ENCODE data around the gene RNF5.

DNA sequence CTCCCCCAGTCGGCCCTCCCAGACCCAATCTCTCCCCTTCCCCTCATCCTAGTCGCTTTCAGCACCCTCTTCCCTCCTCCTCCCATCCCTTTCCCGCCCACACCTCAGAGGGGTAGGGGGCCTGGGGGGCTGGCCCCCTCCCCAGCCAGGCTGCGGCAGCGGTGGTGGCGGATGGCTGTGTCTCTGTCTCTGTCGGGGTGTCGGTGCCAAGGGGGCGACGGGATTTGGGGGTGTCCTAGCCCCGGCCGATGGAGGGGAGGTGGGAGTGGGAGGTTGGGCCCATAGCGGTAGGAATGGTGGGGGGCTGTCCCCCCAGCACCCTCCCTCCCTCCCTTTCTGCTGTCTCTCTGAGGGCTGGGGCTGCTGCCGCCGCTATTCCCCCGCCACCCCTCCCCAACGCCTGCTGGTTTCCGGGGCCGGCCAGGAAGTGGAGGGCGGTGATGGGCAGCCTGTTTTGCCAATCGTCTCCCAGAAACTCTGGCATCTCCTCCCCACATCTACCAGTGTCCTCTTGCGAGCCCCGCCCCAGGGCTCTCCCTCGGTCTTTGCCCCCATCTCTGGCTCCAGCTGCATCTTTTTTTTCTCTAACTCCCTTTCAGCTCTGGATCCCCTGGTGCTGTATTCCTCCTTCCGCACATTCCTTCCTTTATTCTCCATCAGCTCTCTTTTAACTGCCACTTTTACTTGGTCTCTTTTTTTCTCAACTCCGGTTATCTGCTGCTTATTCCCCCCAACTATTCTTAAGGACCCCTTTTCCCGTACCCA is 2.3 kb upstream of the RNF5 start, which contains the start of gene AGPAT1:
- TF ChIP-seq, protein P1, sequence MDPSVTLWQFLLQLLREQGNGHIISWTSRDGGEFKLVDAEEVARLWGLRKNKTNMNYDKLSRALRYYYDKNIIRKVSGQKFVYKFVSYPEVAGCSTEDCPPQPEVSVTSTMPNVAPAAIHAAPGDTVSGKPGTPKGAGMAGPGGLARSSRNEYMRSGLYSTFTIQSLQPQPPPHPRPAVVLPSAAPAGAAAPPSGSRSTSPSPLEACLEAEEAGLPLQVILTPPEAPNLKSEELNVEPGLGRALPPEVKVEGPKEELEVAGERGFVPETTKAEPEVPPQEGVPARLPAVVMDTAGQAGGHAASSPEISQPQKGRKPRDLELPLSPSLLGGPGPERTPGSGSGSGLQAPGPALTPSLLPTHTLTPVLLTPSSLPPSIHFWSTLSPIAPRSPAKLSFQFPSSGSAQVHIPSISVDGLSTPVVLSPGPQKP (CRISPR knock-in tag; IDR thresholded peaks at IDR 0.05) = no peak
- TF ChIP-seq ARNT (IDR thresholded peaks at IDR 0.05) (peak; percentile 45 to 84; a peak in 2 of 4 replicates), PTRF (tag; IDR thresholded peaks at IDR 0.05) (no peak), SIN3A (IDR thresholded peaks at IDR 0.05; ENCODE audit: borderline replicate concordance in 2 of 2, control insufficient read depth in 1 of 2, low read depth in 2 of 2, low read length in 2 of 2) (no peak; a peak in 1 of 4 replicates), CBFB (CRISPR knock-in tag; IDR thresholded peaks at IDR 0.05) (no peak), TAF1 (IDR thresholded peaks at IDR 0.05; ENCODE audit: control insufficient read depth, extremely low read depth, insufficient read depth, low read length, severe bottlenecking) (peak; percentile 54), ZBTB7A (IDR thresholded peaks at IDR 0.05; ENCODE audit: borderline replicate concordance, control insufficient read depth, low read depth, low read length) (peak; percentile 97)
- TF ChIP-seq, protein P2, sequence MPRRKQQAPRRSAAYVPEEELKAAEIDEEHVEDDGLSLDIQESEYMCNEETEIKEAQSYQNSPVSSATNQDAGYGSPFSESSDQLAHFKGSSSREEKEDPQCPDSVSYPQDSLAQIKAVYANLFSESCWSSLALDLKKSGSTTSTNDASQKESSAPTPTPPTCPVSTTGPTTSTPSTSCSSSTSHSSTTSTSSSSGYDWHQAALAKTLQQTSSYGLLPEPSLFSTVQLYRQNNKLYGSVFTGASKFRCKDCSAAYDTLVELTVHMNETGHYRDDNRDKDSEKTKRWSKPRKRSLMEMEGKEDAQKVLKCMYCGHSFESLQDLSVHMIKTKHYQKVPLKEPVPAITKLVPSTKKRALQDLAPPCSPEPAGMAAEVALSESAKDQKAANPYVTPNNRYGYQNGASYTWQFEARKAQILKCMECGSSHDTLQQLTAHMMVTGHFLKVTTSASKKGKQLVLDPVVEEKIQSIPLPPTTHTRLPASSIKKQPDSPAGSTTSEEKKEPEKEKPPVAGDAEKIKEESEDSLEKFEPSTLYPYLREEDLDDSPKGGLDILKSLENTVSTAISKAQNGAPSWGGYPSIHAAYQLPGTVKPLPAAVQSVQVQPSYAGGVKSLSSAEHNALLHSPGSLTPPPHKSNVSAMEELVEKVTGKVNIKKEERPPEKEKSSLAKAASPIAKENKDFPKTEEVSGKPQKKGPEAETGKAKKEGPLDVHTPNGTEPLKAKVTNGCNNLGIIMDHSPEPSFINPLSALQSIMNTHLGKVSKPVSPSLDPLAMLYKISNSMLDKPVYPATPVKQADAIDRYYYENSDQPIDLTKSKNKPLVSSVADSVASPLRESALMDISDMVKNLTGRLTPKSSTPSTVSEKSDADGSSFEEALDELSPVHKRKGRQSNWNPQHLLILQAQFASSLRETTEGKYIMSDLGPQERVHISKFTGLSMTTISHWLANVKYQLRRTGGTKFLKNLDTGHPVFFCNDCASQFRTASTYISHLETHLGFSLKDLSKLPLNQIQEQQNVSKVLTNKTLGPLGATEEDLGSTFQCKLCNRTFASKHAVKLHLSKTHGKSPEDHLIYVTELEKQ (CRISPR knock-in tag; IDR thresholded peaks at IDR 0.05) = no peak
- TF ChIP-seq, protein P3, sequence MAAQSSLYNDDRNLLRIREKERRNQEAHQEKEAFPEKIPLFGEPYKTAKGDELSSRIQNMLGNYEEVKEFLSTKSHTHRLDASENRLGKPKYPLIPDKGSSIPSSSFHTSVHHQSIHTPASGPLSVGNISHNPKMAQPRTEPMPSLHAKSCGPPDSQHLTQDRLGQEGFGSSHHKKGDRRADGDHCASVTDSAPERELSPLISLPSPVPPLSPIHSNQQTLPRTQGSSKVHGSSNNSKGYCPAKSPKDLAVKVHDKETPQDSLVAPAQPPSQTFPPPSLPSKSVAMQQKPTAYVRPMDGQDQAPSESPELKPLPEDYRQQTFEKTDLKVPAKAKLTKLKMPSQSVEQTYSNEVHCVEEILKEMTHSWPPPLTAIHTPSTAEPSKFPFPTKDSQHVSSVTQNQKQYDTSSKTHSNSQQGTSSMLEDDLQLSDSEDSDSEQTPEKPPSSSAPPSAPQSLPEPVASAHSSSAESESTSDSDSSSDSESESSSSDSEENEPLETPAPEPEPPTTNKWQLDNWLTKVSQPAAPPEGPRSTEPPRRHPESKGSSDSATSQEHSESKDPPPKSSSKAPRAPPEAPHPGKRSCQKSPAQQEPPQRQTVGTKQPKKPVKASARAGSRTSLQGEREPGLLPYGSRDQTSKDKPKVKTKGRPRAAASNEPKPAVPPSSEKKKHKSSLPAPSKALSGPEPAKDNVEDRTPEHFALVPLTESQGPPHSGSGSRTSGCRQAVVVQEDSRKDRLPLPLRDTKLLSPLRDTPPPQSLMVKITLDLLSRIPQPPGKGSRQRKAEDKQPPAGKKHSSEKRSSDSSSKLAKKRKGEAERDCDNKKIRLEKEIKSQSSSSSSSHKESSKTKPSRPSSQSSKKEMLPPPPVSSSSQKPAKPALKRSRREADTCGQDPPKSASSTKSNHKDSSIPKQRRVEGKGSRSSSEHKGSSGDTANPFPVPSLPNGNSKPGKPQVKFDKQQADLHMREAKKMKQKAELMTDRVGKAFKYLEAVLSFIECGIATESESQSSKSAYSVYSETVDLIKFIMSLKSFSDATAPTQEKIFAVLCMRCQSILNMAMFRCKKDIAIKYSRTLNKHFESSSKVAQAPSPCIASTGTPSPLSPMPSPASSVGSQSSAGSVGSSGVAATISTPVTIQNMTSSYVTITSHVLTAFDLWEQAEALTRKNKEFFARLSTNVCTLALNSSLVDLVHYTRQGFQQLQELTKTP (IDR thresholded peaks at IDR 0.05; ENCODE audit: low read depth in 1 of 2, partially characterized antibody in 2 of 2) = peak; percentile 41 to 55
- TF ChIP-seq, protein P4, sequence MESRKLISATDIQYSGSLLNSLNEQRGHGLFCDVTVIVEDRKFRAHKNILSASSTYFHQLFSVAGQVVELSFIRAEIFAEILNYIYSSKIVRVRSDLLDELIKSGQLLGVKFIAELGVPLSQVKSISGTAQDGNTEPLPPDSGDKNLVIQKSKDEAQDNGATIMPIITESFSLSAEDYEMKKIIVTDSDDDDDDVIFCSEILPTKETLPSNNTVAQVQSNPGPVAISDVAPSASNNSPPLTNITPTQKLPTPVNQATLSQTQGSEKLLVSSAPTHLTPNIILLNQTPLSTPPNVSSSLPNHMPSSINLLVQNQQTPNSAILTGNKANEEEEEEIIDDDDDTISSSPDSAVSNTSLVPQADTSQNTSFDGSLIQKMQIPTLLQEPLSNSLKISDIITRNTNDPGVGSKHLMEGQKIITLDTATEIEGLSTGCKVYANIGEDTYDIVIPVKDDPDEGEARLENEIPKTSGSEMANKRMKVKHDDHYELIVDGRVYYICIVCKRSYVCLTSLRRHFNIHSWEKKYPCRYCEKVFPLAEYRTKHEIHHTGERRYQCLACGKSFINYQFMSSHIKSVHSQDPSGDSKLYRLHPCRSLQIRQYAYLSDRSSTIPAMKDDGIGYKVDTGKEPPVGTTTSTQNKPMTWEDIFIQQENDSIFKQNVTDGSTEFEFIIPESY (CRISPR knock-in tag; IDR thresholded peaks at IDR 0.05) = no peak
- TF ChIP-seq, protein P5, sequence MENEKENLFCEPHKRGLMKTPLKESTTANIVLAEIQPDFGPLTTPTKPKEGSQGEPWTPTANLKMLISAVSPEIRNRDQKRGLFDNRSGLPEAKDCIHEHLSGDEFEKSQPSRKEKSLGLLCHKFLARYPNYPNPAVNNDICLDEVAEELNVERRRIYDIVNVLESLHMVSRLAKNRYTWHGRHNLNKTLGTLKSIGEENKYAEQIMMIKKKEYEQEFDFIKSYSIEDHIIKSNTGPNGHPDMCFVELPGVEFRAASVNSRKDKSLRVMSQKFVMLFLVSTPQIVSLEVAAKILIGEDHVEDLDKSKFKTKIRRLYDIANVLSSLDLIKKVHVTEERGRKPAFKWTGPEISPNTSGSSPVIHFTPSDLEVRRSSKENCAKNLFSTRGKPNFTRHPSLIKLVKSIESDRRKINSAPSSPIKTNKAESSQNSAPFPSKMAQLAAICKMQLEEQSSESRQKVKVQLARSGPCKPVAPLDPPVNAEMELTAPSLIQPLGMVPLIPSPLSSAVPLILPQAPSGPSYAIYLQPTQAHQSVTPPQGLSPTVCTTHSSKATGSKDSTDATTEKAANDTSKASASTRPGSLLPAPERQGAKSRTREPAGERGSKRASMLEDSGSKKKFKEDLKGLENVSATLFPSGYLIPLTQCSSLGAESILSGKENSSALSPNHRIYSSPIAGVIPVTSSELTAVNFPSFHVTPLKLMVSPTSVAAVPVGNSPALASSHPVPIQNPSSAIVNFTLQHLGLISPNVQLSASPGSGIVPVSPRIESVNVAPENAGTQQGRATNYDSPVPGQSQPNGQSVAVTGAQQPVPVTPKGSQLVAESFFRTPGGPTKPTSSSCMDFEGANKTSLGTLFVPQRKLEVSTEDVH (IDR thresholded peaks at IDR 0.05; ENCODE audit: low read depth, partially characterized antibody) = peak; percentile 46

Measured in K562 (cell line).